Measurements from ENCODE around the gene NFIA. TPM values are rescaled to one million over a fixed set of nuclear protein-coding genes. Genes with fewer than 3 reads are reported as not detected.

The NFIA gene
- total and polyA plus RNA-seq, 2 of the 13 experiments (the other 11 are each of a cell fraction or from before 2014, with no cell fraction given), result 14.7 to 28.5 TPM

DNA sequence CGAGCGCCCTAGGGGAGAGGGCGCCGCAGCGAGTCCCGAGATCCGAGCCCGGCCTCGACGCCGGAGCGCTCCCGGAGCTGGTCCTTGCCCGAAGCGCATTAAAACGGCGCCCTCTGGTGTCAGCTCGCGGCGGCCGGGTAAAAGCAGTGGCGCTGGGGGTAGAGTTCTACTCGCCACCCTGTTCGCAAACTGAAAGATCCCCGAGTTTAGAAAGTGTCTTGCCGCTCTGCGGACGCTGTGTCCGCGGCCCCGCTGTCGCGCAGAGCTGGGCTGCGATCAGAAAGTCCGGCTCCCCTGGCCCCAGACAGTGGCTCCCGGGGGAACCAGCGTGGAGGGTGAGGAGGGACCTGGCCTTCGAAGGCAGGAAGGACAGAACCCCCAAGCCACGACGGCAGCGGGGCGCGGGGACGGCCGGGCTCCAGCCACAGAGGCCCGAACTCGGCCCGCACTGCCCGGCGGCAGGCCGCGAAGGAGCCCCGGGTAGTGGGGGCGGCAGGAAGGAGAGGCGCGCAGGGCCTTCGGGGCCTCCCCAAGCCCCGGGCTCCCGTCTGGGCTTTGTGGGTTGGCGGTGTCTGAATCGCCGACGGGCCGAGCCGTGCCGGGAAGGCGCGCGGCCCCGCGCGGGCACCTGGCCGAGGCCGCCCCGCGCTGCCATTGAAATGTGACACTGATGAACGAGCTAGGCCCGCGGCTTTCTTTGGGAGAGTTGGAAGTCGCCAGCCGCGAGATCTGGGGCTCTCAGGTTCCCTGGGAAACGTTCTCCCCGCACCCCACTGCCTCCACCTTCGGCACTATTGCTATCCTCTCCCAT lies 39.1 kb upstream of the NFIA start (continued):
- TF ChIP-seq MYPOP (CRISPR knock-in tag; IDR thresholded peaks at IDR 0.05), result 0 out of 2 replicates have a peak, but pooled peaks have one; percentile 65
- peak; percentile 90; the same call in 1 of the 2 replicates for TF ChIP-seq MTF2 (CRISPR knock-in tag; IDR thresholded peaks at IDR 0.05; ENCODE audit: borderline replicate concordance)
- TF ChIP-seq GABPB1 (CRISPR knock-in tag; IDR thresholded peaks at IDR 0.05), result peak; percentile 52; the same call in 1 of the 2 replicates
- no peak for TF ChIP-seq SRF (IDR thresholded peaks at IDR 0.05; ENCODE audit: low read depth, low read length)
- TF ChIP-seq ZNF777 (CRISPR knock-in tag; IDR thresholded peaks at IDR 0.05), result peak; percentile 95
- no peak; the same call in 1 of the 2 replicates for TF ChIP-seq SP4 (CRISPR knock-in tag; IDR thresholded peaks at IDR 0.05)
- TF ChIP-seq, protein P1, sequence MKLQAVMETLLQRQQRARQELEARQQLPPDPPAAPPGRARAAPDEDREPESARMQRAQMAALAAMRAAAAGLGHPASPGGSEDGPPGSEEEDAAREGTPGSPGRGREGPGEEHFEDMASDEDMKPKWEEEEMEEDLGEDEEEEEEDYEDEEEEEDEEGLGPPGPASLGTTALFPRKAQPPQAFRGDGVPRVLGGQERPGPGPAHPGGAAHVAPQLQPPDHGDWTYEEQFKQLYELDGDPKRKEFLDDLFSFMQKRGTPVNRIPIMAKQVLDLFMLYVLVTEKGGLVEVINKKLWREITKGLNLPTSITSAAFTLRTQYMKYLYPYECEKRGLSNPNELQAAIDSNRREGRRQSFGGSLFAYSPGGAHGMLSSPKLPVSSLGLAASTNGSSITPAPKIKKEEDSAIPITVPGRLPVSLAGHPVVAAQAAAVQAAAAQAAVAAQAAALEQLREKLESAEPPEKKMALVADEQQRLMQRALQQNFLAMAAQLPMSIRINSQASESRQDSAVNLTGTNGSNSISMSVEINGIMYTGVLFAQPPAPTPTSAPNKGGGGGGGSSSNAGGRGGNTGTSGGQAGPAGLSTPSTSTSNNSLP (IDR thresholded peaks at IDR 0.05; ENCODE audit: low read depth, low read length), result no peak
- TF ChIP-seq ZNF768 (CRISPR knock-in tag; IDR thresholded peaks at IDR 0.05), result peak; percentile 49; the same call in 1 of the 2 replicates
- TF ChIP-seq, protein P2, sequence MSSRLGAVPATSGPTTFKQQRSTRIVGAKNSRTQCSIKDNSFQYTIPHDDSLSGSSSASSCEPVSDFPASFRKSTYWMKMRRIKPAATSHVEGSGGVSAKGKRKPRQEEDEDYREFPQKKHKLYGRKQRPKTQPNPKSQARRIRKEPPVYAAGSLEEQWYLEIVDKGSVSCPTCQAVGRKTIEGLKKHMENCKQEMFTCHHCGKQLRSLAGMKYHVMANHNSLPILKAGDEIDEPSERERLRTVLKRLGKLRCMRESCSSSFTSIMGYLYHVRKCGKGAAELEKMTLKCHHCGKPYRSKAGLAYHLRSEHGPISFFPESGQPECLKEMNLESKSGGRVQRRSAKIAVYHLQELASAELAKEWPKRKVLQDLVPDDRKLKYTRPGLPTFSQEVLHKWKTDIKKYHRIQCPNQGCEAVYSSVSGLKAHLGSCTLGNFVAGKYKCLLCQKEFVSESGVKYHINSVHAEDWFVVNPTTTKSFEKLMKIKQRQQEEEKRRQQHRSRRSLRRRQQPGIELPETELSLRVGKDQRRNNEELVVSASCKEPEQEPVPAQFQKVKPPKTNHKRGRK (CRISPR knock-in tag; IDR thresholded peaks at IDR 0.05), result peak; percentile 51; the same call in 1 of the 2 replicates
- TF ChIP-seq, protein P3, sequence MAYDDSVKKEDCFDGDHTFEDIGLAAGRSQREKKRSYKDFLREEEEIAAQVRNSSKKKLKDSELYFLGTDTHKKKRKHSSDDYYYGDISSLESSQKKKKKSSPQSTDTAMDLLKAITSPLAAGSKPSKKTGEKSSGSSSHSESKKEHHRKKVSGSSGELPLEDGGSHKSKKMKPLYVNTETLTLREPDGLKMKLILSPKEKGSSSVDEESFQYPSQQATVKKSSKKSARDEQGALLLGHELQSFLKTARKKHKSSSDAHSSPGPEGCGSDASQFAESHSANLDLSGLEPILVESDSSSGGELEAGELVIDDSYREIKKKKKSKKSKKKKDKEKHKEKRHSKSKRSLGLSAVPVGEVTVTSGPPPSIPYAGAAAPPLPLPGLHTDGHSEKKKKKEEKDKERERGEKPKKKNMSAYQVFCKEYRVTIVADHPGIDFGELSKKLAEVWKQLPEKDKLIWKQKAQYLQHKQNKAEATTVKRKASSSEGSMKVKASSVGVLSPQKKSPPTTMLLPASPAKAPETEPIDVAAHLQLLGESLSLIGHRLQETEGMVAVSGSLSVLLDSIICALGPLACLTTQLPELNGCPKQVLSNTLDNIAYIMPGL (CRISPR knock-in tag; IDR thresholded peaks at IDR 0.05; ENCODE audit: borderline replicate concordance in 1 of 2, low read depth in 1 of 2), result peak; percentile 57 to 73; a peak in 3 of 4 replicates
- TF ChIP-seq ZNF546 (CRISPR knock-in tag; conservative IDR thresholded peaks at IDR 0.05), result no peak
- peak; percentile 42; the same call in 1 of the 2 replicates for TF ChIP-seq MTA1 (CRISPR knock-in tag; IDR thresholded peaks at IDR 0.05; ENCODE audit: borderline replicate concordance)
- TF ChIP-seq MAX (IDR thresholded peaks at IDR 0.05), result peak; percentile 46
- TF ChIP-seq ZNF607 (CRISPR knock-in tag; IDR thresholded peaks at IDR 0.05; ENCODE audit: borderline replicate concordance), result 0 out of 2 replicates have a peak, but pooled peaks have one; percentile 46
- peak; percentile 68 for TF ChIP-seq SALL1 (CRISPR knock-in tag; IDR thresholded peaks at IDR 0.05)
- 0 out of 2 replicates have a peak, but pooled peaks have one; percentile 9 for TF ChIP-seq ZBTB4 (CRISPR knock-in tag; IDR thresholded peaks at IDR 0.05; ENCODE audit: borderline replicate concordance)
- TF ChIP-seq ZNF724P (CRISPR knock-in tag; IDR thresholded peaks at IDR 0.05; ENCODE audit: borderline replicate concordance), result 0 out of 2 replicates have a peak, but pooled peaks have one; percentile 15
